Measurements from ENCODE around the gene ACP5.

ACP5 gene

DNA sequence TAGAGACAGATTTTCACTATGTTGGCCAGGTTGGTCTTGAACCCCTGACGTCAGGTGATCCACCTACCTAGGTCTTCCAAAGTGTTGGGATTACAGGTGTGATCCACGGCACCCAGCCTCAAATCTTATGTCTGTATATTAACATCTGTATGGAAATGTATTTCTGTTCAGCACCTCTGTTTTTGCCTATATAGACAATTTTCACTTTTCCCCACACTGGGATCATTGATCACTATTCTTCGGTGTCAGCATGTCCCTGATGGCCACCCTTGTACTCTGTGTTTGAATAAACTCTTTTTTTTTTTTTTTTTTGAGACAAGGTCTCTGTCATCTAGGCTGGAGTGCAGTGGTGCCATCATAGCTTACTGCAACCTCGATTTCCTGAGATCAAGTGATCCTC lies 16.6 kb upstream of the ACP5 start:
- TF ChIP-seq CTCF (IDR thresholded peaks at IDR 0.05; ENCODE audit: low read depth, low read length, poor library complexity, severe bottlenecking) (no peak), EZH2phosphoT487 (IDR thresholded peaks at IDR 0.05; ENCODE audit: borderline replicate concordance, low read length) (no peak)
- Histone ChIP-seq H3K9me3 (ENCODE audit: control insufficient read depth, insufficient read depth, low read length) (no peaks in the 10 kb centered on the region), H3K79me2 (ENCODE audit: control insufficient read depth, low read length) (peaks cover 17% of the 10 kb centered on the region), H3K27me3 (ENCODE audit: control insufficient read depth, low read length) (no peaks in the 10 kb centered on the region), H3K4me2 (ENCODE audit: low read length) (no peak overlapping the region), H3K9me2 (replicated peaks; ENCODE audit: control insufficient read depth, low read length) (no peaks in the 10 kb centered on the region), H3K27ac (ENCODE audit: low read depth, low read length) (no peak overlapping the region), H3F3A (ENCODE audit: control insufficient read depth, insufficient read depth) (no peaks in the 10 kb centered on the region), H4K20me1 (ENCODE audit: control insufficient read depth, insufficient read depth, low read depth, low read length) (no peaks in the 10 kb centered on the region), H3K4me1 (ENCODE audit: control insufficient read depth, low read length) (peaks cover 22% of the 10 kb centered on the region), H3K36me3 (ENCODE audit: control insufficient read depth, low read length) (peaks cover 10% of the 10 kb centered on the region), H3K4me3 (ENCODE audit: low read length) (no peak overlapping the region)

DNA sequence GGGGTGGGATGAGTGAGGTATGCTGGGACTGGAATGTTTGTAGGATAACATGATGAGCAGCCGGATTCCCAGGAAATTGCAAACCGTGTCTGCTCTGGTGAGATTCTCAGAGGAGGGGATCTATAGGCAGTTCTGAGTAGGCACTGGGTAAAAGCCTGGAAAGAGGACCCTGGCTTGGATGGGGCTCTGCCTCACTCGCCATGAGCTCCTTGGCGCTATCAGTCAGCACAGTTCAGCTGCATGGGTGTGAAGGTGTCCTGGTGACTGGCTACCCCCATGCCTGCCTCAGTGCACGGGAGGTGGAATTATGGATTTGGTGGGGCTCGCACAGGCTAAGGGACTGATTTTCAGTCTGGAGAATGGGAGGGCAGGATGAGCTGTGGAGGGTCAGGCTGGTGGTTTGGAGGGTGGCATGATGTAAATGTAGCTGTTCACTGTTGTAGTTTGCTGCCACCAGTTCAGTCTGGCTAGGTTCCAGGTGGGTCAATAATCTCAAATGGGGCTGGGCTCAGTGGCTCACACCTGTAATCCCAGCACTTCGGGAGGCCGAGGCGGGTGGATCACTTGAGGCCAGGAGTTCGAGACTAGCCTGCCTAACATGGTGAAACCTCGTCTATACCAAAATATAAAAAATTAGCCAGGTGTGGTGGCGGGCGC lies 10.7 kb upstream of the ACP5 start:
- Histone ChIP-seq H3K4me2 (ENCODE audit: low read length) (peak overlapping the region; percentile 21), H3K36me3 (ENCODE audit: control insufficient read depth, low read length) (no peaks in the 10 kb centered on the region), H3K27me3 (ENCODE audit: control insufficient read depth, low read length) (no peaks in the 10 kb centered on the region), H3K4me1 (ENCODE audit: control insufficient read depth, low read length) (peaks cover 27% of the 10 kb centered on the region), H3K27ac (ENCODE audit: low read depth, low read length) (no peak overlapping the region), H3K79me2 (ENCODE audit: control insufficient read depth, low read length) (no peaks in the 10 kb centered on the region), H3K4me3 (ENCODE audit: low read length) (no peak overlapping the region), H3K9me2 (replicated peaks; ENCODE audit: control insufficient read depth, low read length) (no peaks in the 10 kb centered on the region), H4K20me1 (ENCODE audit: control insufficient read depth, insufficient read depth, low read depth, low read length) (no peaks in the 10 kb centered on the region), H3F3A (ENCODE audit: control insufficient read depth, insufficient read depth) (peaks cover 14% of the 10 kb centered on the region), H3K9me3 (ENCODE audit: control insufficient read depth, insufficient read depth, low read length) (no peaks in the 10 kb centered on the region)
- TF ChIP-seq CTCF (IDR thresholded peaks at IDR 0.05; ENCODE audit: low read depth, low read length, poor library complexity, severe bottlenecking) (peak; percentile 40), EZH2phosphoT487 (IDR thresholded peaks at IDR 0.05; ENCODE audit: borderline replicate concordance, low read length) (no peak)

GRCh38 chr19:11587302-11587974 lies 10.0 kb upstream of the ACP5 start:
- H3K4me3 ChIP-seq (ENCODE audit: low read length) = no peak overlapping the region
- no peak overlapping the region; the same call in 1 of the 2 replicates for H3K27ac ChIP-seq (ENCODE audit: low read depth, low read length)

More at GRCh38 chr19:11587302-11587974, 10.0 kb upstream of the ACP5 start:
- H3K36me3 ChIP-seq (ENCODE audit: control insufficient read depth, low read length) = no peaks in the 10 kb centered on the region
- TF ChIP-seq CTCF (IDR thresholded peaks at IDR 0.05; ENCODE audit: low read depth, low read length, poor library complexity, severe bottlenecking) (peak; percentile 92), EZH2phosphoT487 (IDR thresholded peaks at IDR 0.05; ENCODE audit: borderline replicate concordance, low read length) (no peak)
- no peaks in the 10 kb centered on the region for H3K27me3 ChIP-seq (ENCODE audit: control insufficient read depth, low read length)
- no peaks in the 10 kb centered on the region for H3K79me2 ChIP-seq (ENCODE audit: control insufficient read depth, low read length)
- H3K9me2 ChIP-seq (replicated peaks; ENCODE audit: control insufficient read depth, low read length) = no peaks in the 10 kb centered on the region
- no peaks in the 10 kb centered on the region for H4K20me1 ChIP-seq (ENCODE audit: control insufficient read depth, insufficient read depth, low read depth, low read length)
- peak overlapping the region; percentile 21 for H3K4me2 ChIP-seq (ENCODE audit: low read length)
- H3F3A ChIP-seq (ENCODE audit: control insufficient read depth, insufficient read depth) = peaks cover 16% of the 10 kb centered on the region
- H3K9me3 ChIP-seq (ENCODE audit: control insufficient read depth, insufficient read depth, low read length) = no peaks in the 10 kb centered on the region
- peaks cover 34% of the 10 kb centered on the region for H3K4me1 ChIP-seq (ENCODE audit: control insufficient read depth, low read length)

Measured in DOHH2 (cell line).